ENCODE measurements around the gene BORCS5. TPM values are rescaled to one million over a fixed set of nuclear protein-coding genes. Genes with fewer than 3 reads are reported as not detected.
A peak's percentile ranks its signal among the peaks of the same experiment; 100 is the strongest.

BORCS5 gene
- total RNA-seq, 2 experiments from 2014 or later, result 10.4 to 22.9 TPM

DNA sequence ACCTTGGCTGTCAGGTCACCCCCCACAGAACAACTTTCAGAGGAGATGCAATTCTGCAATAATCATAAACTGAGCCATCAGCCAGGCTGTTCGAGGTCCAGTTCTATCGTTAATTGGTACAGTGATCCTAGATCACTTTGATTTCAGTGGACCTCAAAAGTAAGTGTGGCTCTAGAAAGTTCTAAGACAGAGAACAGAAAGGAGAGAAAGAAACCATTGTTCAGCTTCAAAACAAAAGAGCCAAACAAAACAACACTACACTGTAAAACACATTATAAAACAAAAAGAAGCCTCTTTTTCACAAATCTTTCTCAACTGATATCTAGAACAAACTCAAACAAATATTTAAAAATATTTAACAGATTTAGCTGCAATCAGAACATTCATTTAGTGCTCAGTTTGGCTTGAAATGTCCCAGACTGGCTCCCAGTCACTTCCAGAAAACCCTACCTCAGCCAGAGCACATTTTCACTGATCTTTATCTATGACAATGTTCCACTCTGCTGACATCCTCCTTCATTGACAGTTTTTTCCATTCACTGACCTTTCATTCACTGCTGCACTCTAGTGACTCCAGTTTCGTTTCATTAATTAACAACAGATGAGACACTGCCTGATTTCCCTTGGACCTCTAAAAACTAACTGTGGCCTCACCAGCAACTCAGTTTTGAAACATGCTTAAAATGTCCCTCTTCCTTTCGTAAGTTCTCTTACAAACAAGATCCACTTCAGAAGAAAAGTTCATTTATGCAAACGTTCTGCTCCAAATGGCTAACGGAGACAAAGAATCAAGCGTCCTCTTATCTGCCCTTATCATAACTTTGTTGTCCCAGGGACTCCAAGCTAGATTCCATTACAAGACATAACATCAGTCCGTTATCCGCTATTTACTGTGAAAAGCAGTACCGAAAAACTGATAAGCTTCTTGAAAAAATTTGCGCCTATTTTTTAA is 148.9 kb downstream of the BORCS5 start:
- intact Hi-C loops (cut with micrococcal nuclease; ENCODE audit: unreplicated experiment), result no loop called here
- H3K4me2 ChIP-seq (ENCODE audit: low read length), result peak overlapping the region; percentile 32; the same call in 1 of the 2 replicates
- no peaks in the 10 kb centered on the region for H3K79me2 ChIP-seq (ENCODE audit: insufficient read depth, low read depth, low read length)
- POLR2A ChIA-PET, result interaction anchor here (0.7 to 1.2 kb wide), 2 partner anchors 14 to 31 kb away, joined by 3 to 4 read pairs; no protein-coding TSS in a partner anchor
- H3K4me3 ChIP-seq (ENCODE audit: low read depth, low read length, poor library complexity, severe bottlenecking), result no peak overlapping the region
- no TSS peak for BruUV-seq (replicated peaks)
- CTCF ChIA-PET (ENCODE audit: unreplicated experiment), result no interaction called here
- no peaks in the 10 kb centered on the region; the same call in 1 of the 2 replicates for H4K20me1 ChIP-seq (ENCODE audit: insufficient read depth, low read length)
- no peaks in the 10 kb centered on the region for H3K36me3 ChIP-seq (ENCODE audit: insufficient read depth, low read length)
- peaks cover 11% of the 10 kb centered on the region for H3K4me1 ChIP-seq (ENCODE audit: insufficient read depth, low read length, poor library complexity, severe bottlenecking)
- no peak overlapping the region for H2AFZ ChIP-seq (ENCODE audit: low read length)
- no peaks in the 10 kb centered on the region for H3K9me3 ChIP-seq (ENCODE audit: low read length)
- no peaks in the 10 kb centered on the region for H3K9me2 ChIP-seq (ENCODE audit: insufficient read depth, low read length)
- no peak for TF ChIP-seq EZH2phosphoT487 (IDR thresholded peaks at IDR 0.05; ENCODE audit: borderline replicate concordance, low read depth, low read length)
- TF ChIP-seq, protein P1, sequence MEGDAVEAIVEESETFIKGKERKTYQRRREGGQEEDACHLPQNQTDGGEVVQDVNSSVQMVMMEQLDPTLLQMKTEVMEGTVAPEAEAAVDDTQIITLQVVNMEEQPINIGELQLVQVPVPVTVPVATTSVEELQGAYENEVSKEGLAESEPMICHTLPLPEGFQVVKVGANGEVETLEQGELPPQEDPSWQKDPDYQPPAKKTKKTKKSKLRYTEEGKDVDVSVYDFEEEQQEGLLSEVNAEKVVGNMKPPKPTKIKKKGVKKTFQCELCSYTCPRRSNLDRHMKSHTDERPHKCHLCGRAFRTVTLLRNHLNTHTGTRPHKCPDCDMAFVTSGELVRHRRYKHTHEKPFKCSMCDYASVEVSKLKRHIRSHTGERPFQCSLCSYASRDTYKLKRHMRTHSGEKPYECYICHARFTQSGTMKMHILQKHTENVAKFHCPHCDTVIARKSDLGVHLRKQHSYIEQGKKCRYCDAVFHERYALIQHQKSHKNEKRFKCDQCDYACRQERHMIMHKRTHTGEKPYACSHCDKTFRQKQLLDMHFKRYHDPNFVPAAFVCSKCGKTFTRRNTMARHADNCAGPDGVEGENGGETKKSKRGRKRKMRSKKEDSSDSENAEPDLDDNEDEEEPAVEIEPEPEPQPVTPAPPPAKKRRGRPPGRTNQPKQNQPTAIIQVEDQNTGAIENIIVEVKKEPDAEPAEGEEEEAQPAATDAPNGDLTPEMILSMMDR (conservative IDR thresholded peaks at IDR 0.05; ENCODE audit: low read length), result no peak
- peak; percentile 42 for DNase-seq (ENCODE audit: low spot score)
- no peak overlapping the region for H3K27ac ChIP-seq (ENCODE audit: low read depth, low read length, poor library complexity, severe bottlenecking)

- DNase-seq (ENCODE audit: low spot score), result no peak
- no peak overlapping the region for H3K27ac ChIP-seq (ENCODE audit: low read depth, low read length, poor library complexity, severe bottlenecking)
- H3K9me3 ChIP-seq (ENCODE audit: low read length), result no peaks in the 10 kb centered on the region
- no TSS peak for BruUV-seq (replicated peaks)
- no peak overlapping the region for H2AFZ ChIP-seq (ENCODE audit: low read length)
- intact Hi-C loops (cut with micrococcal nuclease; ENCODE audit: unreplicated experiment), result no loop called here
- no peaks in the 10 kb centered on the region for H3K9me2 ChIP-seq (ENCODE audit: insufficient read depth, low read length)
- no peaks in the 10 kb centered on the region for H3K36me3 ChIP-seq (ENCODE audit: insufficient read depth, low read length)
- H3K4me2 ChIP-seq (ENCODE audit: low read length), result 0 out of 2 replicates have a peak overlapping the region, but pooled peaks have one; percentile 32
- TF ChIP-seq, protein P1 (conservative IDR thresholded peaks at IDR 0.05; ENCODE audit: low read length), result no peak
- no peak for TF ChIP-seq EZH2phosphoT487 (IDR thresholded peaks at IDR 0.05; ENCODE audit: borderline replicate concordance, low read depth, low read length)
- POLR2A ChIA-PET, result interaction anchor here (0.6 to 1.2 kb wide), 2 partner anchors 13 to 1546 kb away, joined by 3 to 4 read pairs; no protein-coding TSS in a partner anchor
- no peak overlapping the region for H3K4me3 ChIP-seq (ENCODE audit: low read depth, low read length, poor library complexity, severe bottlenecking)
- CTCF ChIA-PET (ENCODE audit: unreplicated experiment), result no interaction called here
- H3K79me2 ChIP-seq (ENCODE audit: insufficient read depth, low read depth, low read length), result no peaks in the 10 kb centered on the region
- H3K4me1 ChIP-seq (ENCODE audit: insufficient read depth, low read length, poor library complexity, severe bottlenecking), result peaks cover 11% of the 10 kb centered on the region
- H4K20me1 ChIP-seq (ENCODE audit: insufficient read depth, low read length), result no peaks in the 10 kb centered on the region; the same call in none of the 2 replicates
Measured at GRCh38 chr12:12506496-12506890, 149.6 kb downstream of the BORCS5 start.
